SKM-1 (cell line): ENCODE results near the gene MDH1B.
"Not testable (repeated sequence)": the region's sequence is repeated elsewhere in the genome, so short reads cannot be mapped to it uniquely, and the experiment has no call there.

Experiments used
- DNase-seq: peaks from one replicate; lab custom pipeline; 2025; ENCODE audit not compliant: unreplicated experiment; lab: John Stamatoyannopoulos, UW

Gene MDH1B

DNA sequence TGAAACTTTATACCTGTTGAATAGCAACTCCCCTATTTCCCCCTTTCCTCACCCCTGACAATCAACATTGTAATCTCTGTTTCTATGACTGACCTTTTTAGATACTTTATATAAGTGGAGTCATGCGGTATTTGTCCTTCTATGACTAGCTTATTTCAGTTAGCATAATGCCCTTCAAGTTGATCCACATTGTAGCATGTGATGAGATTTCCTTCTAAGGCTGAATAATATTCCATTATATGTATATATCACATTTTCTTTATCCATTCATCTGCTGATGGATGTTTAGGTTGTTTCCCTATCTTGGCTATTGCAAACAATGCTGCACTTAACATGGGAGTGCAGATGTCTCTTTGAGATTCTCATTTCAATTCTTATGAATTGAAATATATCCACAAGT, 9.7 kb upstream of the MDH1B start:
- DNase-seq: no peak

DNA sequence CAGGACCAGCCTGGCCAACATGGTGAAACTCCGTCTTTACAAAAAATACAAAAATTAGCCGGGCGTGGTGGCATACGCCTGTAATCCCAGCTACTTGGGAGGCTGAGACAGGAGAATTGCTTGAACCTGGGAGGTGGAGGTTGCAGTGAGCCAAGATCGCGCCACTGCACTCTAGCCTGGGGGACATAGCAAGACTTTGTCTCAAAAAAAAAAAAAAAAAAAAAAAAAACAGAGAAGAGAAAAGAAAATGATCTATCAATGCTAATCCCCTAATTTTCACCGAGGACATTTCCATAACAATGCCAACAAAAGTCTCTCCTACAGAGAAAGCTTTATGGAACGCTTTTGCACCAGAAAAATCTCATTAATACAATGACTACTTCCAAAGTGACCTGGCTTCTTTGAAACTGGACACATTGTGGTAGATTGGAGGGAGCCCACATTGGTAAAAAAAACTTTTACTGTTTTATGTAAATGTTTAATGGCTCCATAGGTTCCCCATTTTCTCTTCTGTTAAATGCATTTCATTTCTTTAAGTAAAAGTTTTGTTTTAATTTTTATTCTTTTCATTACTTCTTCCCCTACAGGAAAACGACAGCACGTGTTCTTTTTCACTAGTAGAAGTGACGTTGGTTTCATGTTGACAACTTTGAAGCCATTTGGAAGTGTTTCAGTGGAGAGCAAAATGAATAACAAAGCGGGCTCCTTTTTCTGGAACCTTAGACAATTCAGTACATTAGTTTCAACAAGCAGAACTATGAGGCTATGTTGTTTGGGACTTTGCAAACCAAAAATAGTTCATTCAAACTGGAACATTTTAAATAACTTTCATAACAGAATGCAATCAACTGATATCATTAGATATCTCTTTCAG, 1.2 kb upstream of the MDH1B start:
- DNase-seq: no peak

DNA sequence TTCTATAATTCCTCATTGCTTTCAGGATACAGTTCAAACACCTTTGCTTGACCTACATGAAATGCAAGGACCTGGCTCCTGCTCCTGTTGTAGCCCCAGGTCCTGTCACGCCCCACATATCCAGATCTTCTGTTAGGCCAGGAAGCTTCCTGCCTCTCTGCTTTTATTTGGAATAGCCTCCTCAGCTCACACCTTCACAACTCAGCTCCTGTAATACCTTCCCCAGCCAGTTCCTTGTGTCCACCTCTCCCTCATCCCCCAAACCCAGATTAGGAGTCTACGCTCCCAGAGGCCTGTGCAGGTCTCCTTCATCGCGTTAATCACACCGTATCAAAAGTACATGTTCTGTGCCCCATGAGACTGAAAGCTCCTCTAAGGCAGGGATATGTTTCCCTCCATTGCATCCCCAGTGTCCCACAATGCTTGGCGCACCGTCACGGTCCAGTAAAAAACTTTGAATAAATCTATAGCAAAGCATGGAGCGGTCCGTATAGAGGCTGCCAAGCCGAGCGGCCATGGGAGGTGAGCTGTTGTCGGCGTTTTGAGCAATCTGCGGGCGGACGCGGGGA, 371 bp downstream of the MDH1B start:
- no peak for DNase-seq

DNA sequence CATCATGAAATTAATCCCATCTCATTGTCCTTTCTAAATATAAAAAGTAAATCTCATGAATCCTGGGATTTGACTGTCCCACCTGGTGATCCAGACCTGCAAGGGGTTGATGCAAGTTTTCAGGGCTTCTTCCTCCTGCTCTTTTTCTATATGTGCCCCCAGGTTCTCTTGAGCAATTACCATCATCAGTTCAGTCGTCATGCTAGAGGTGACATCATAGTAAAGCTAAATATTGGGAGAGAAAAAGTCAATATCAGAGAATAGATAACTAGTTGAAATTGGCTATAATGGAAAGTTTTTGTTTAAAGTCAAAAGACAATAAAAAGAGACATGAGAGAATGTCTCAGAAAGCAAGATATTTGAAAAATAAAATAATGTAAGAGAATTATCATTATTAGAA, 8.3 kb downstream of the MDH1B start:
- no peak for DNase-seq

DNA sequence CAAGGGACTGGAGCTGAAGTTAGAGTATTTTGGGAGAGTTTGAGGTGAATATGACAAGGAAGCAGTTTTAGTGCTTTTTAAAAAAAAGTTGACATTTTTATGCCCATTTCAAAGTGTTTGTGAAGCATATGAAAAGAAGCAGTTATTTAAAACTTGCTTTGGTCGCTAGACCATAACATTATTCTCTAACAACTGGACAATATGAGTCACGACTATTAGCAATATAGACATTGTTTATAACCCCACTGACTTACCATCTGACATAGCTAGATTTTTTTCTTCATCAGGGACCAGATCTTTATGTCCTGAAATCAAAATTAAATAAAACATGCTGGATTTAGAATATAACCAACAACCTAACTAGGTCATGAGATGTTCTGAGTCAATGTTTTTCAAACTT, 24.3 kb downstream of the MDH1B start:
- DNase-seq: no peak

DNA sequence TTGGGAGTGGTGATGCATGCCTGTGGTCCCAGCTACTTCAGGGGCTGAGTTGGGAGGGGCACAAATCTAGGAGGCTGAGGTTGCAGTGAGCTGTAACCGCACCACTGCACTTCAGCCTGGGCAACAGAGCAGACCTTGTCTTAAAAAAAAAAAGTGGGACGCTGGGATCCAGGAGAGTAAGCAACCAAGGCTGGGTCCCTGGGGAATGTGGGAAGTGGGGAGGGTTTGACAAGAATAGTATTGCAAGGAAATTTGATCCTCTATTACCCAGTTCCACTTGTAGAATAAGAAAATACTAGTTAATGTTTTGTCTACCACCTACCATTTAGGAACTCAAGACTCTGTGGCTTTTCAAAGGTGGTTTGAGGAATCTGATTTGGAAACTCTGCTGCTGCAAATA, 25.9 kb downstream of the MDH1B start:
- no peak for DNase-seq

DNA sequence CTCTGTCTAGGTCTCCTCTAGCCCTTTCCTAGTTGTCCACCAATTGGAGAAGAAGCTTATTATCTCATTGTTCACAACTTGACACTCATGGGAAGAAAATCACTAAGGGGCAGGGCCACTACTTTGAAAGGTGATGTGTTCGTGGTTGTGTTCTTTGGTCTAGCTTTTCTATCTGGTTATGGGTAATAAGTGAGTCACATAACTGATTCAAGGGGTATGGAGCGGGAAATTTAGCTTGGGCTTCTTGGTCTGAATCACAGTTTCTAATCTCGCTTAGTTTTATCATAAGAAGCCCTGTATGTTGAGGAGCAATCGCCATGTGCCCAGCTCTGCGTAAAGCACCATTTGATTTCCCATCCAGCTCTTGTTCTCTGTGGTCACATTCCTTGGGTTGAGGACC, 28.2 kb downstream of the MDH1B start:
- DNase-seq: no peak

DNA sequence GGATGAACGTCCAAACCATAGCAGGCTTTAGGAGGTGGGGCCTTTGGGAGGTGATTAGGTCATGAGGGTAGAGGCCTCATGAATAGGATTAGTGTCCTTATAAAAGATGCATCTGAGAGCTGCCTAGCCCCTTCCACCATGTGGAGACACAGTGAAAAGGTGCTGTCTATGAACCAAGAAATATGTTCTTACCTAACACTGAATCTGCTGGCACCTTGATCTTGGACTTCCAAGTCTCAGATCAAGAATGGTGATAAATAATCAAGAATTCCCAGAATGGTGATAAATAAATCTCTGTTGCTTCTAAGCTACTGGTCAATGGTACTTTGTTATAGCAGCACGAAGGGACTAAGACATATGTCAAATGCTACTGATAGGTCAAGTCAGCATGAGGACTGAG, 31.8 kb downstream of the MDH1B start:
- no peak for DNase-seq

DNA sequence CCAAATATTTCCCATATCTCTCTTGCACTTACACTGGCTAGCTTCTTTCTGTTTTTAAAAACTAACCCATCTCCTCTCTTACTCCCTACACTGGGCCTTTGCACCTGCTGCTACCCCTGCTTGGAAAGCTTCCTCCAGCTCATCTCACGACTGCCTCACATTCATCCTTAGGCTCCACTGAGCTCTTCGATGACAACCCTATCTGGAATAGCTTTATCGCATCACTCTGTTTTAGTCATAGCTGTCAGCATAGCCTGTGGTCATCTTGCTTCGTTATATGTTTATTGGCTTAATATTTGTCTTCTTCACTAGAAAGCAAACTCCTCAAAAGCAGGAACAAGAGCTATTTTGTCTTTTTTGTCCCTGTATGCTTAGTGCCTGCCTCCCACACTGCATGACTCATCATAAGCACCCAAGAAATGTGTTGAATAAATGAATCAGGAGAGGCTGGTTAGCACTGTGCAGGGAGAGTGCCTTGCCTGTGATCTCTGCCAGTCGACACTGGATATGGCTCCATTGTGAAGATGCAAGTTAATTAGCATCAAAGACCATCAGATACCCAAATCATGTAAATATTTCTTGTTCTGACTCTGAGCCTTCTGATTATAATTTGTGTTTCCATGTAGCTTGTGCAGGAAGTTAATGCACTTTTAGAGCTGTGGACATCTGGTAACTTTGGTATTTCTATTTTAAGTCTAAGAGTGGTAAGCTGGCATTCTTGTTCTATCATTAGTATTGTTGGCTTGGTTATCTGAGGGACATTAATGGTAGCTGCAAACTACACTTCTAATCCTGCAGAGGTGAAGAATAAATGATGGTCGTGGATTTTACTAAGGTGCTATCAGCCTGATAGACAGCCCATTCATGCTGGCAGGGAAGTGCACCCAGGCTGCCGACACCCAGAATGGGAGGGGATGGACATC, 36.6 kb downstream of the MDH1B start:
- no peak for DNase-seq

DNA sequence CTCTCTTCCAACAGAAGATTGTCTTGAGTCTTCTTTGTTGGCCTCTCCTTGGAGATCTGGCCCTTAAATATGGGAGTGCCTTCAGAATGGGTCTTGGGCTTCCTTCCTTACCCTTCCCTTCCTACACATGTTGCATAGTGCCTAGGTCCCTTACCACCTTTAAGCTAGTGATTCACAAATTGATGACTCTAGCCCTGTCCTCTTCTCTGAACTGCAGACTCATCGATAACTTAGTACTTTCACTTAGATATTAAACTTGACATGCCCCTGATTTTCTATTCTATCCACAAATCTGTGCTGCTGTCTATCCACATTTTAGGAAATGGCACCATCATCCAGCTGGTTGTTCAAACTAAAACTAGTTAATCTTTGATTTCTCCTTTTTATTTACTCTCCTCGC, 37.8 kb downstream of the MDH1B start:
- DNase-seq: no peak

DNA sequence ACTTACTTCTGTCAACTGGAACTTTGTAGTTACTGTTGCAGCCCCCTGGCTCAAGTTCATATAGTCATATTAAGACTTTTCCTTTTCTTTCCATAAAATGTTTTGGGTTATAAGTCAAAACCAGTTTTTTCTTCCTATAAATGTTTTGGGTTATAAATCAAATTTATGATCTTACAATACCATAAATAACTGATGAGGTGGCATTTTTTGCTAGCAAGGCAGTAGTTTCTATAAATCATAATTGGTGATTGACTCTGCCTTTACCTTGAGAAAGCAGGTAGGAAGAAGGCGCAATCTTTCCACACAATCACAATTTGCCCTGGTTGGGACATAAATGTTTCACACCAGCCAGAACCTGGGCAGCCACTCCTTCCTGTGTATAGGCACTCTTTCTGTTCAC, 41.8 kb downstream of the MDH1B start:
- no peak for DNase-seq

DNA sequence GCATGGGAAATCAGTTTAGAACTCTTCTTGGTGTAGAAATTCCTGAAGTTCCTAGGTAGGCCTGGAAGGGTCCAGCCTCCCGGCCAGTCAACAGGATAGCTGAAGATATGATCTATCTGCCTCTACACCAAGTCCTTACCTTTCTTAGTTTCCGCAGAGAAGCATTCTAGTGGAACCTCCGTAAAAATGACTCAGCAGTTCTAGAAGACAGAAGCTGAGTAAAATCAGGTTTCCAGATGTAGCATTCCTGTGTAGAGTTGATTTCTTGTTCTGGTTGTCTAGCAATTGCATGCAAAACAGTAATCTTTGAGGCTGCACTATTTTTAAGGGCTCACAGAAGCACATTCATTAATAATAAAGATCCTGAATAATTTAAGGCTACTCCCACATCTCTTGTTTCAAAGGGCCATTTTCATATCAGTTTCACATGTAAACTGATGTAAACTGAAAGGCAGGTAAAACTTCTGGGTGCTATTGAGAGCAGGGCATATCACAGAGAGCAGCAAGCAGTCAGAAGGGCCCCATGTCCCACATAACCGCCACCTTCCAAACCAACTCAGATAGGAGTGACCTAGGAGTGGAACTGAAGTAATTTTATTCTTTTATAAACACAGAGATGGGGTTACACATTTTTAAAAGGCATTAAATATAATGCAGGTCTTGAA, 43.7 kb downstream of the MDH1B start:
- DNase-seq: no peak

DNA sequence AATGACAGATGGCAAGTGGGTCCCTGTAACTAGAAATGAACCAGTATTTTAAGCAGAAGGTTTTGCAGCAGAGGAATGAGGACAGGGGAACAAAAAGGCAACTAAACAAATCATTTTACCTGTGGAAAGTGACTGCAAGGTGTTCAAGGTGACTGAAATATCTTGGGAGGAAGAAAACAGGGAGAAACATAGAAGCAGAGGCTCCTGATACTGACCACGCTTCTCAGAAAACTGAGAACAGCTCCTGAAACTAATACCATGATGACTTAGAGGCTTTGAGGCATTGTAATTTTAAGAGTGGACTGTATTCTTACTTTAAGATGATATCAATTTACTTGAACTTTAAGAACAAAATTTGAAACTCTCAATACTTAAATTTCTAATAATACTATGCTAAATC, 46.8 kb downstream of the MDH1B start, which contains the start of gene DYTN:
TSS of gene DYTN (minus strand) at position 101 of the 400 bp plus-strand sequence. CDS start 117 bp downstream, outside the sequence.
- no peak for DNase-seq

DNA sequence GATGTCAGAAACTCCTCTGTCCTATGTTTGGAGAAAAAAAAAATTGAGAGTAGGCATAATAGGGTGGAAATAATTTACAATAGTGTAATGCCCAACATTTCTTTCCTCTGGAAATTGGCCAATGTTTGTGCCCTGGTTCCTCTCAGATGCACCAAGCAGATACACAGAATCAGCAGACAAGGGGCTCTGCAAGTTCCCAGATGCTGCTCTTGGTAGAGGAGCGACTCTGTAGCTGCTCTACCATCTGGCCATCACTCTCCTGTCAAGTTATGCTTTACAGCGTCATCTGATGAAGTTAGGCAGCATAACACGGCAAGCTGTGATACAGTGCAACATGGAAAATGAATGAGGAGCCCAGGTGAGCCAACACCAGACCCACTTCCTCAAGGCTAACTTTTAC, 48.5 kb downstream of the MDH1B start:
- DNase-seq: no peak

DNA sequence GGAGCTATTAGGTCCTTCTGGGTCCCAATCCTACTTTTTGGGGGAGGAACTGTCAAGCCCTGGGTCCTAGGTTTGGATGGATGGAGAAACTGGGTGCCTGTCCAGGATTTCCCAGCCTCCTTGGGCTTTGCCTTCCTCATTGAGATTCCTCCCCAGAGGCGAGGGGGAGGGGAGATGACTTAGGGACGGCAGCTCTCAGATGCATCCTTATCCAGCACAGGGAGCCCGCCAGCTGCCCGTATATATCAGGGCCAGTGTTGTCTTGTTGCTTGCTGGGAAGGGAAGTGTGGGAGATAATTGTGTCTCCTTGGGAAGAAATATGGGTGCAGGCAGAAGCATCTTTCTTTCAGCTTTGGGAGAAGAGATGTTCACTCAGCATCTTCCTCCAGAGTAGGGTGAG, 49.9 kb downstream of the MDH1B start:
- DNase-seq: not testable (repeated sequence)

DNA sequence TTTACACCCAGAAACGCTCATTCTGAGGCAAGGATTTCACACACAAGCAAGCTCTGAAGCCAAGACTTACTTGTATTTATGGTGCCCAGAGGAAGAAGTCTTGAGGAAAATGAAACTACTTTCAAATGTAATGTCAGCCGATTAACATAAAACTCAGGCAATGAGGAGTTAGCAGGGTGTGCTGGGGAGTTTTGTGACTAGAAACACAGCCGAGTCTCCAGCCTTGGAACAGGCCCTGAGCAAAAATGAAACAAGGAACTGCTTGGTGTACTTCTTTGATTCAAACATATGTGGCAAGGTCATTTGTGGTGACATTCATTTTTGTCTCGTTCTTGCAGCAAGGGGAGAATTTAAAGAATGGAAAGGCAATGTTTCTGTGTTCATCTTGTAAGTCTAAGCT, 51.4 kb downstream of the MDH1B start:
- no peak for DNase-seq

DNA sequence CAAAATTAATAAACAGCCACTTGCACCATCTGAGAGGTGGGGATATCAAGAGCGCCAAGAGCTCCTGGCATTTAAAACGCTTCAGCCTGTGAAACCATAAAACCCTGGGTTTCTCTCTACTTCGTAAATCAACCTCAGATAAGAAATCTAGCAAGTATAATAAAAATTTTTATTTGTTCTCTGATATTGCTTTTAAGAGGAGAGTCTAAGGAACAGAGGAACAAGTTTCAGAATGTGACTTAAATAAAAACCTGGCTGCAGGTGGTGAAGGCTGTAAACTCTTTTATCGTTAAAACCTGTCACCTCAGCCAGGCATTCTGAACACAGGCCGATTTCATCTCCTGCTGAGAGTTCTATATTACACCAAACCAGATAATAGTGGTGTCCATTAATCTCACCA, 56.8 kb downstream of the MDH1B start:
- DNase-seq: no peak

DNA sequence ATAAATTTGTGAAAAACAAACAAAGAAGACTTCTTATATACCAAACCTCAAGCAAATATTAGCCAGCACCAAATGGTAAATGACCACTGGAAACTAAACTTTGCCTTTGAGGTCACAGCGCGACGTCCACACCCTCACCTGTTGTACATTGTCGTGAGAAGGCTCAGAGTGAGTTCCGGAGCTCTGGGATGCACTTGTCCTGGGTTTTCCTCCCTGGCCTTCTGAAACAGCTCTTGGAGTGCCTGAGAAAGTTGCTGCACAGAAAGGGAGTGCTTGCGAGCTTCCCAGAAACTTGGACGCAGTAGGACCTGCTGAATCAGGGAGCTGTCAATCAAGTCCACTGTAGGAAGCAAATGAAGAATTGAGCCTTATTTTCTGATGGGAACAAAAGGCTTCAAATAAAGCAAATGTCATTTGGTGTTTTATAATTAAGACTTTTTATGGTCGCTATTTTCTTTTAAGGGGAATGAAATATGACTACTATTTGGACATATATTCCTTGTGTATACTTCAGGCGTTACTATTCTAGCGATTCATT, 57.9 kb downstream of the MDH1B start:
- no peak for DNase-seq

DNA sequence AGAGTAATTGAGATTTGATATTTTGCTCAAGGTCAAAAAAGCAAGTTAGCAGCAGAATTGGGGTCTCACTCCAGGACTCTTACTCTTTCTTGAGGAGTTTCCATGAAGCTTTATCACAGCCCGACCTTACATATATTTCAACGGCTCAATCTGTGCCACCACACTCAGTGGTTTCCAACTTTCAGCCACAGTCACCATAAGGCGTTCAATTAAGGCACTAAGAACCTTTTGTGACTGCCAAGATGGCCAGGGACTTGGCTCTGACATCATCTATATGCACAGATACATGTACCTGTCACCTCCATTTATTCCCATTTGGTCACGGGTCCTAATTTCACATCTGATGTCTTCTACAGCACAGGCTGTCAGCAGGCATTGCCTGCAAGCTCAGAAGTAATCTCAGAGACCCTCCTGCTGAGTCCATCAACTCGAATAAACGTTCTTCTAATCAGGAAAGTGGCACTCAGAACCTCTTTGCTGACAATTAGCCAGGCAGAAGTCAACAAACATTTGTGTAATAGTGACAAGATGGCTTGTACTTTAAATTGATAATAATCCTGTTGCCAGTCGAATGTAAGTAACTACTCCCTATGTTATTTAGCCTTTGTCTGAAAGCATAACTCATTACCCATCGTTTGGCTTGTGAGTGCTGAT, 63.0 kb downstream of the MDH1B start:
- no peak for DNase-seq

DNA sequence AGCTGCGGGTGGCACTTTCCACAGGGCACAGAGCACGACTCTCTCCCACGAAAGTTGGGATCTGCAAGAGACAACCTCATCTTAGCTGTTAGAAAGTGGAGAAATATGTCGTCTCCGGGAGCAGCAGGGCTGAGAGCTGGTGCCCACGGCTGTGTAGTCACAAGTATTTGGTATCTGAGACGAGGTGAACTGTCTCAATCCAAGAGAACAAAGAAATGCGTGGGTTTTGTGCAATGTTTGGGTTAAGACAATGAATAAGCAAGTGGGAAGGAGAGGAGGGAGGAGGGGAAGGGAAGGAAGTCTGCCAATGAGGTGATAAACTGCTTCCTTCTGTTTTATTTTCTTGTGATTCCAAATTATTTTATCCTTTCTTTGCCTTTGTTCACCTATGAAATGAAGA, 65.0 kb downstream of the MDH1B start:
- DNase-seq: no peak
